Sigmoid colon (tissue), 7 donors: ENCODE measurements around the gene EHMT1. TPM values are rescaled to one million over a fixed set of nuclear protein-coding genes. Genes with fewer than 3 reads are reported as not detected.

Experiments used
- DNase-seq: peaks from one replicate; pipeline ENCODE4 v3.0.0-alpha.2; 2019
- H3K27ac ChIP-seq, 4 donors: fragments of 200-600 bp; sonication (generic); one replicate each; pipeline ENCODE4 v1.5.1; 2016 to 2019; ENCODE audit warnings: mild to moderate bottlenecking in 1 of 4
- H3K27me3 ChIP-seq, 3 donors: fragments of 200-600 bp; sonication (generic); one replicate each; pipeline ENCODE4 v1.5.1; 2019; ENCODE audit warnings: mild to moderate bottlenecking in 1 of 3
- H3K36me3 ChIP-seq, 4 donors: fragments of 200-600 bp; sonication (generic); one replicate each; pipeline ENCODE4 v1.5.1; 2016 to 2019
- H3K4me1 ChIP-seq, 4 donors: fragments of 200-600 bp; sonication (generic); one replicate each; pipeline ENCODE4 v1.5.1; 2017 to 2019
- H3K4me3 ChIP-seq, 4 donors: fragments of 200-600 bp; sonication (generic); one replicate each; pipeline ENCODE4 v1.5.1; 2017 to 2019; ENCODE audit warnings: mild to moderate bottlenecking in 2 of 4, moderate library complexity in 1 of 4
- H3K9me3 ChIP-seq, 4 donors: fragments of 200-600 bp in 3 of 4; sonication (generic) in 3 of 4; one replicate each; pipeline versions ENCODE4 v1.5.1 to v1.6.1; 2013 to 2019
- CTCF ChIP-seq, 4 experiments: fragments of 450-650 bp in 3 of 4; fragments of 200-600 bp in 1 of 4; IDR thresholded peaks; one replicate each; pipeline ENCODE4 v1.5.1; 2016 to 2019; ENCODE audit warnings: antibody characterized with exemption in 4 of 4, mild to moderate bottlenecking in 3 of 4, moderate library complexity in 2 of 4
- EP300 ChIP-seq, 4 donors: sonication (generic); formaldehyde crosslinking; IDR thresholded peaks; one replicate each; pipeline ENCODE4 v1.6.1; 2017; ENCODE audit warnings: antibody characterized with exemption in 4 of 4
- POLR2A ChIP-seq, 2 donors: fragments of 450-650 bp; IDR thresholded peaks; one replicate each; pipeline ENCODE4 v1.6.1; 2016; ENCODE audit warnings: antibody characterized with exemption in 2 of 2, mild to moderate bottlenecking in 2 of 2, moderate library complexity in 2 of 2
- POLR2AphosphoS5 ChIP-seq, 4 donors: sonication (generic); formaldehyde crosslinking; IDR thresholded peaks; one replicate each; pipeline ENCODE4 v1.6.1; 2017; ENCODE audit warnings: antibody characterized with exemption in 4 of 4
- WGBS, 2 donors: extraction: QIAGEN DNeasy Blood & Tissue Kit; methylation state at CpG; one replicate each; pipeline ENCODE4 v1.1.7; 2013; 5-methylcytosine and 5-hydroxymethylcytosine counted together
- intact Hi-C: fragments of 100-400 bp; cut with DNase I; formaldehyde crosslinking; loops from one replicate; pipeline ENCODE4 v1.15.1; 2023
- polyA plus RNA-seq, 3 donors: library from polyadenylated mRNA; stranded (reverse); fragments of 200-250 nt; gene quantifications; one replicate each; pipeline ENCODE4 v1.2.3, GENCODE V29; 2013
- total RNA-seq, 4 donors: library from RNA; depleted of rRNA; stranded (reverse); fragments of >200 nt; gene quantifications; one replicate each; pipeline ENCODE4 v1.1.0, GENCODE V29; 2016
- donor health status: healthy with polysubstance abuse.
- donor health status: Bipolar disorder and iron deficiency.
- donor health status: healthy.

The EHMT1 gene
- total and polyA plus RNA-seq, 7 donors, result 19.2 to 91.4 (median 60.4) TPM

GRCh38 chr9:137580209-137580953 lies 38.4 kb upstream of the EHMT1 start:
- Histone ChIP-seq H3K27me3 (no peaks in the 10 kb centered on the region), H3K4me1 (peaks cover 0 to 48% (median 33%) of the 10 kb centered on the region in 4 donors), H3K4me3 (no peak overlapping the region), H3K27ac (no peak overlapping the region), H3K36me3 (peaks cover 0 to 49% (median 8%) of the 10 kb centered on the region in 4 donors), H3K9me3 (no peaks in the 10 kb centered on the region)
- intact Hi-C loops, result no loop called here
- TF ChIP-seq POLR2A (IDR thresholded peaks at IDR 0.05), result no peak
- TF ChIP-seq EP300 (IDR thresholded peaks at IDR 0.05), result no peak
- no peak for TF ChIP-seq POLR2AphosphoS5 (IDR thresholded peaks at IDR 0.05)
- no peak for TF ChIP-seq CTCF (IDR thresholded peaks at IDR 0.05)
- DNase-seq, result no peak
- WGBS, 2 donors, result 89% methylated on average over 23 of the region's 23 CpGs

DNA sequence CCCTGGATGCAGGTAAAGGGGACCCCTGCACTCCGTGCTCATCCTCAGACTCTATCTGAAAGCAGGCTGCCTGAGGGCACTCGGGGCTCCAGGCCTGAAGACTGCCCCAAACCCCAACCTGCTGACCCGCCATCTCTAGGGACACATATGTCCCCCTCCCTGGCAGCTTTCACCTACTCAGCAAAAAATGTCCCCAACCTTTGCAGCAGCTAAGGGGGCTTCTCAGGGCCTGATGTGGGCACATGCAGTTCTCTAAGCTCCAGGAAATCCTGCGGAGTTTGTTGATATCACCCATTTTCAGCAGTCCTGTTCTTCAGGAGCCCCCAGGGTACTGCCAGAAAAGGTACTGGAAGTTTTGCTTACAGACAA lies 37.9 kb upstream of the EHMT1 start:
- Histone ChIP-seq H3K27me3 (no peaks in the 10 kb centered on the region), H3K36me3 (peaks cover 0 to 49% (median 9%) of the 10 kb centered on the region in 4 donors), H3K4me3 (no peak overlapping the region), H3K27ac (no peak overlapping the region), H3K4me1 (peaks cover 0 to 42% (median 31%) of the 10 kb centered on the region in 4 donors), H3K9me3 (no peaks in the 10 kb centered on the region)
- 93 to 95% methylated on average over 4 of the region's 4 CpGs for WGBS, 2 donors
- intact Hi-C loops, result no loop called here
- no peak for DNase-seq
- TF ChIP-seq EP300 (IDR thresholded peaks at IDR 0.05) (no peak), POLR2AphosphoS5 (IDR thresholded peaks at IDR 0.05) (no peak), CTCF (IDR thresholded peaks at IDR 0.05) (no peak), POLR2A (IDR thresholded peaks at IDR 0.05) (no peak)

- peaks cover 1 to 48% (median 12%) of the 10 kb centered on the region in 4 donors for H3K36me3 ChIP-seq
- H3K9me3 ChIP-seq, result no peaks in the 10 kb centered on the region
- H3K27ac ChIP-seq, result no peak overlapping the region
- intact Hi-C loops, result no loop called here
- H3K4me3 ChIP-seq, result no peak overlapping the region
- no peaks in the 10 kb centered on the region for H3K27me3 ChIP-seq
- WGBS, 2 donors, result 93 to 94% methylated on average over 22 of the region's 22 CpGs
- TF ChIP-seq POLR2AphosphoS5 (IDR thresholded peaks at IDR 0.05), result no peak
- no peak for TF ChIP-seq POLR2A (IDR thresholded peaks at IDR 0.05)
- TF ChIP-seq CTCF (IDR thresholded peaks at IDR 0.05), result no peak
- no peak for TF ChIP-seq EP300 (IDR thresholded peaks at IDR 0.05)
- peaks cover 0 to 35% (median 24%) of the 10 kb centered on the region in 4 donors for H3K4me1 ChIP-seq
- no peak for DNase-seq
These were observed 37.2 kb upstream of the EHMT1 start for GRCh38 chr9:137581361-137582285.

DNA sequence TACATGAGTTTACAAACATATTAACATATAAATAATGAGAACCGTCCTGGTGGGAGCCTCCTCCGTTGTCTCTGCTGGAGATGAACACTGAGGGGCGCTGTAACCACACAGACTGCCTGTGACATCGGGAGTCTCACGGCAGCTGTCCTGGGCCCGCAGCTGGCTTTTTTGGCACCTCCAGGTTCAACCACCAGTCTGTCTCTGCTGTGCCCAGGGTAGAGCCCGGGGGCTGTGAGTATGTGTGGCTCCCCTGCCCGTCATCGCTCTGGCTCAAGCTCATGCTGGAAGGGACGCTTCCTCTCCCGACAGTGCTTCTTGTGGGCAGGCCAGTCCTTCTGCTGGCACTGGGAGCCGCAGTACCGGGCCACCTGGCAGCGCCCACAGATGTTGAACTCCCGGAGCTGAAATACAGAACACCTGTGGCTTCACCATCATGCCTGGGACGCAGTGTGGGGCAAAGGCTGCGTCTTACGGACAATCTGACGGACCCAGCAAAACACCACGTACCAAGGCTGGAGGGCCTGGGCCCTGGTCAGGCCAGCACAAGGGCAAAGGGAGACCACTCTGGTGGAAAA lies 36.4 kb upstream of the EHMT1 start:
- Histone ChIP-seq H3K4me1 (peaks cover 0 to 28% (median 17%) of the 10 kb centered on the region in 4 donors), H3K27ac (no peak overlapping the region), H3K4me3 (no peak overlapping the region), H3K9me3 (no peaks in the 10 kb centered on the region), H3K36me3 (peaks cover 5 to 56% (median 19%) of the 10 kb centered on the region in 4 donors), H3K27me3 (no peaks in the 10 kb centered on the region)
- TF ChIP-seq POLR2A (IDR thresholded peaks at IDR 0.05), result no peak
- no peak for TF ChIP-seq POLR2AphosphoS5 (IDR thresholded peaks at IDR 0.05)
- no peak for TF ChIP-seq CTCF (IDR thresholded peaks at IDR 0.05)
- TF ChIP-seq EP300 (IDR thresholded peaks at IDR 0.05), result no peak
- WGBS, 2 donors, result 82 to 86% methylated on average over 20 of the region's 20 CpGs
- DNase-seq, result no peak
- intact Hi-C loops, result no loop called here
